DMS 273 treated with DMSO at 0.1 percent for 48 hours (cell line): ENCODE results near the gene ZNF567.

Experiments used
- DNase-seq: peaks from one replicate; lab custom pipeline; 2025; lab: John Stamatoyannopoulos, UW

The ZNF567 gene

GRCh38 chr19:36750066-36750691 is 62.8 kb downstream of the ZNF567 start:
- DNase-seq = no peak
